HEK293 (cell line): ENCODE measurements around the gene EHD2.

Source experiments
- CTCF ChIA-PET: fragments of 350-600 bp; formaldehyde crosslinking; extraction: SDS; loops from one replicate; lab custom pipeline; 2021; ENCODE audit warnings: antibody characterized with exemption; lab: Yijun Ruan, JAX
- POLR2A ChIA-PET: fragments of 300-600 bp; formaldehyde crosslinking; extraction: SDS; loops from one replicate; lab custom pipeline; 2020; ENCODE audit warnings: antibody characterized with exemption, inconsistent platforms; lab: Yijun Ruan, JAX
- H3K27ac ChIP-seq: fragments of 200-500 bp; sonication (Bioruptor generic); 2 replicates; pipeline ENCODE4 v1.5.1; 2014; ENCODE audit warnings: low read depth, low read length, control low read depth, inconsistent platforms; ENCODE audit errors: extremely low read depth
- H3K36me3 ChIP-seq, 2 experiments: fragments of 200-500 bp in 1 of 2; sonication (Bioruptor generic) in 1 of 2; 1 replicate in 1 of 2; 2 replicates in 1 of 2; pipeline ENCODE4 v1.5.1; 2014 to 2017; ENCODE audit warnings: inconsistent platforms in 2 of 2, low read length in 2 of 2; ENCODE audit not compliant: control insufficient read depth in 2 of 2, insufficient read depth in 1 of 2
- H3K4me1 ChIP-seq: fragments of 200-500 bp; sonication (Bioruptor generic); 2 replicates; pipeline ENCODE4 v1.5.1; 2014; ENCODE audit warnings: mild to moderate bottlenecking, low read length, inconsistent platforms; ENCODE audit not compliant: control insufficient read depth, insufficient read depth
- H3K4me3 ChIP-seq: 2 replicates; pipeline ENCODE4 v1.5.1; 2011; ENCODE audit warnings: low read depth, mild to moderate bottlenecking, control low read depth, low read length, moderate library complexity
- H3K9me3 ChIP-seq: fragments of 200-500 bp; sonication (Bioruptor generic); 2 replicates; pipeline ENCODE4 v1.5.1; 2014; ENCODE audit warnings: low read depth, low read length, inconsistent platforms; ENCODE audit not compliant: control insufficient read depth, insufficient read depth
- BCL11B ChIP-seq: fragments of 450-650 bp; formaldehyde crosslinking; IDR thresholded peaks from 2 replicates; pipeline ENCODE4 v1.5.1; 2016; ENCODE audit warnings: low read depth, missing biosample characterization, missing genetic modification characterization
- GLIS1 ChIP-seq: fragments of 450-650 bp; formaldehyde crosslinking; IDR thresholded peaks from 2 replicates; pipeline ENCODE4 v1.5.1; 2016; ENCODE audit warnings: missing biosample characterization, missing genetic modification characterization
- GLIS2 ChIP-seq: fragments of 450-650 bp; formaldehyde crosslinking; IDR thresholded peaks from 2 replicates; pipeline ENCODE4 v1.5.1; 2016; ENCODE audit warnings: missing biosample characterization, missing genetic modification characterization
- KLF1 ChIP-seq: fragments of 450-650 bp; formaldehyde crosslinking; IDR thresholded peaks from 2 replicates; pipeline ENCODE4 v1.5.1; 2016; ENCODE audit warnings: missing biosample characterization, missing genetic modification characterization
- REPIN1 ChIP-seq: fragments of 450-650 bp; formaldehyde crosslinking; IDR thresholded peaks from 2 replicates; pipeline ENCODE4 v1.5.1; 2017; ENCODE audit warnings: missing biosample characterization, missing genetic modification characterization, low read depth
- TCF7L2 ChIP-seq: IDR thresholded peaks from 2 replicates; pipeline ENCODE4 v1.6.1; 2011; ENCODE audit warnings: low read depth, mild to moderate bottlenecking, inconsistent platforms, low read length, moderate library complexity, borderline replicate concordance
- YY1 ChIP-seq: fragments of 450-650 bp; formaldehyde crosslinking; IDR thresholded peaks from 2 replicates; pipeline ENCODE4 v1.5.1; 2018; ENCODE audit warnings: missing biosample characterization, missing genetic modification characterization
- YY2 ChIP-seq: fragments of 450-650 bp; formaldehyde crosslinking; IDR thresholded peaks from 2 replicates; pipeline ENCODE4 v1.5.1; 2016; ENCODE audit warnings: missing biosample characterization, missing genetic modification characterization
- ZBTB1 ChIP-seq: fragments of 450-650 bp; formaldehyde crosslinking; IDR thresholded peaks from 2 replicates; pipeline ENCODE4 v1.5.1; 2016; ENCODE audit warnings: missing biosample characterization, missing genetic modification characterization
- ZBTB48 ChIP-seq: fragments of 450-650 bp; formaldehyde crosslinking; IDR thresholded peaks from 2 replicates; pipeline ENCODE4 v1.5.1; 2016; ENCODE audit warnings: missing biosample characterization, missing genetic modification characterization
- ZNF10 ChIP-seq: fragments of 450-650 bp; formaldehyde crosslinking; IDR thresholded peaks from 2 replicates; pipeline ENCODE4 v1.5.1; 2017; ENCODE audit warnings: missing biosample characterization, missing genetic modification characterization
- ZNF138 ChIP-seq: fragments of 450-650 bp; formaldehyde crosslinking; IDR thresholded peaks from 2 replicates; pipeline ENCODE4 v1.5.1; 2016; ENCODE audit warnings: missing biosample characterization, missing genetic modification characterization, borderline replicate concordance
- ZNF175 ChIP-seq: fragments of 450-650 bp; formaldehyde crosslinking; IDR thresholded peaks from 2 replicates; pipeline ENCODE4 v1.5.1; 2016; ENCODE audit warnings: missing biosample characterization, missing genetic modification characterization
- ZNF266 ChIP-seq: fragments of 450-650 bp; formaldehyde crosslinking; IDR thresholded peaks from 2 replicates; pipeline ENCODE4 v1.5.1; 2016; ENCODE audit warnings: missing biosample characterization, missing genetic modification characterization, low read depth
- ZNF292 ChIP-seq: fragments of 450-650 bp; formaldehyde crosslinking; IDR thresholded peaks from 2 replicates; pipeline ENCODE4 v1.5.1; 2016; ENCODE audit warnings: low read depth, missing biosample characterization, missing genetic modification characterization, borderline replicate concordance
- ZNF394 ChIP-seq: fragments of 450-650 bp; formaldehyde crosslinking; IDR thresholded peaks from 2 replicates; pipeline ENCODE4 v1.5.1; 2016; ENCODE audit warnings: missing biosample characterization, missing genetic modification characterization, mild to moderate bottlenecking, moderate library complexity, borderline replicate concordance
- ZNF510 ChIP-seq: fragments of 450-650 bp; formaldehyde crosslinking; IDR thresholded peaks from 2 replicates; pipeline ENCODE4 v1.5.1; 2018; ENCODE audit warnings: mild to moderate bottlenecking, missing genetic modification characterization, missing biosample characterization; ENCODE audit not compliant: insufficient replicate concordance
- ZNF610 ChIP-seq: fragments of 450-650 bp; formaldehyde crosslinking; IDR thresholded peaks from 2 replicates; pipeline ENCODE4 v1.5.1; 2016; ENCODE audit warnings: missing biosample characterization, missing genetic modification characterization, borderline replicate concordance
- ZNF76 ChIP-seq: fragments of 450-650 bp; formaldehyde crosslinking; IDR thresholded peaks from 2 replicates; pipeline ENCODE4; 2016; ENCODE audit warnings: low read depth, missing biosample characterization, missing genetic modification characterization, borderline replicate concordance
- ZNF768 ChIP-seq: fragments of 450-650 bp; formaldehyde crosslinking; IDR thresholded peaks from 2 replicates; pipeline ENCODE4 v1.5.1; 2018; ENCODE audit warnings: missing biosample characterization, mild to moderate bottlenecking, missing genetic modification characterization
- TF ChIP-seq, protein P1 (sequence below): fragments of 450-650 bp; formaldehyde crosslinking; IDR thresholded peaks from 2 replicates; pipeline ENCODE4 v1.5.1; 2016; ENCODE audit warnings: missing biosample characterization, missing genetic modification characterization
- TF ChIP-seq, protein P2 (sequence below): fragments of 450-650 bp; formaldehyde crosslinking; IDR thresholded peaks from 2 replicates; pipeline ENCODE4 v1.5.1; 2017; ENCODE audit warnings: missing biosample characterization, missing genetic modification characterization
- TF ChIP-seq, protein P3 (sequence below): fragments of 450-650 bp; formaldehyde crosslinking; IDR thresholded peaks from 2 replicates; pipeline ENCODE4 v1.5.1; 2017; ENCODE audit warnings: missing biosample characterization, missing genetic modification characterization

Gene EHD2

DNA sequence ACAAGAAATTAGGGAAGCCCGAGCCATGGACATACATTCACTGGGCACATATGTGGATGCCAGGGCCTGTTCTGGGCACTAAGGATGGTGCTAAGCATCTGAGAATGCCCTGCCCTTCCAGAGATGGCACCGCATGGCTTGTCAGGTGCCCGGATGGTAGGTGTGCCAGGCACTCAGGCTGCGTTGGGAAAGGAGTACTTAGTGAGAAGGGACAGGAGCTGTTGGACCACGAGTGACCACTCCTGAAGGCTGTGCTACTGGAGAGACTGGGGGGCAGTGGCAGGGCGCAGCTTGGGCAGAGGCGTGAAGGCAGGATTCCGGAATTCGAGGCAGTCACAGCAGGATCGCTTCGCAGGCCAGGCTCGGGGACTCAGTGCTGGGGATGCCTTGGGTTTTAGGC, 38.0 kb upstream of the EHD2 start (continued):
- TF ChIP-seq, protein P1, sequence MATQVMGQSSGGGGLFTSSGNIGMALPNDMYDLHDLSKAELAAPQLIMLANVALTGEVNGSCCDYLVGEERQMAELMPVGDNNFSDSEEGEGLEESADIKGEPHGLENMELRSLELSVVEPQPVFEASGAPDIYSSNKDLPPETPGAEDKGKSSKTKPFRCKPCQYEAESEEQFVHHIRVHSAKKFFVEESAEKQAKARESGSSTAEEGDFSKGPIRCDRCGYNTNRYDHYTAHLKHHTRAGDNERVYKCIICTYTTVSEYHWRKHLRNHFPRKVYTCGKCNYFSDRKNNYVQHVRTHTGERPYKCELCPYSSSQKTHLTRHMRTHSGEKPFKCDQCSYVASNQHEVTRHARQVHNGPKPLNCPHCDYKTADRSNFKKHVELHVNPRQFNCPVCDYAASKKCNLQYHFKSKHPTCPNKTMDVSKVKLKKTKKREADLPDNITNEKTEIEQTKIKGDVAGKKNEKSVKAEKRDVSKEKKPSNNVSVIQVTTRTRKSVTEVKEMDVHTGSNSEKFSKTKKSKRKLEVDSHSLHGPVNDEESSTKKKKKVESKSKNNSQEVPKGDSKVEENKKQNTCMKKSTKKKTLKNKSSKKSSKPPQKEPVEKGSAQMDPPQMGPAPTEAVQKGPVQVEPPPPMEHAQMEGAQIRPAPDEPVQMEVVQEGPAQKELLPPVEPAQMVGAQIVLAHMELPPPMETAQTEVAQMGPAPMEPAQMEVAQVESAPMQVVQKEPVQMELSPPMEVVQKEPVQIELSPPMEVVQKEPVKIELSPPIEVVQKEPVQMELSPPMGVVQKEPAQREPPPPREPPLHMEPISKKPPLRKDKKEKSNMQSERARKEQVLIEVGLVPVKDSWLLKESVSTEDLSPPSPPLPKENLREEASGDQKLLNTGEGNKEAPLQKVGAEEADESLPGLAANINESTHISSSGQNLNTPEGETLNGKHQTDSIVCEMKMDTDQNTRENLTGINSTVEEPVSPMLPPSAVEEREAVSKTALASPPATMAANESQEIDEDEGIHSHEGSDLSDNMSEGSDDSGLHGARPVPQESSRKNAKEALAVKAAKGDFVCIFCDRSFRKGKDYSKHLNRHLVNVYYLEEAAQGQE (tag by site-specific recombination), result no peak
- TF ChIP-seq BCL11B (tag by site-specific recombination) (no peak), ZNF76 (no peak), ZNF768 (tag by site-specific recombination) (no peak), ZBTB1 (tag by site-specific recombination) (no peak), ZBTB48 (no peak)
- TF ChIP-seq, protein P2, sequence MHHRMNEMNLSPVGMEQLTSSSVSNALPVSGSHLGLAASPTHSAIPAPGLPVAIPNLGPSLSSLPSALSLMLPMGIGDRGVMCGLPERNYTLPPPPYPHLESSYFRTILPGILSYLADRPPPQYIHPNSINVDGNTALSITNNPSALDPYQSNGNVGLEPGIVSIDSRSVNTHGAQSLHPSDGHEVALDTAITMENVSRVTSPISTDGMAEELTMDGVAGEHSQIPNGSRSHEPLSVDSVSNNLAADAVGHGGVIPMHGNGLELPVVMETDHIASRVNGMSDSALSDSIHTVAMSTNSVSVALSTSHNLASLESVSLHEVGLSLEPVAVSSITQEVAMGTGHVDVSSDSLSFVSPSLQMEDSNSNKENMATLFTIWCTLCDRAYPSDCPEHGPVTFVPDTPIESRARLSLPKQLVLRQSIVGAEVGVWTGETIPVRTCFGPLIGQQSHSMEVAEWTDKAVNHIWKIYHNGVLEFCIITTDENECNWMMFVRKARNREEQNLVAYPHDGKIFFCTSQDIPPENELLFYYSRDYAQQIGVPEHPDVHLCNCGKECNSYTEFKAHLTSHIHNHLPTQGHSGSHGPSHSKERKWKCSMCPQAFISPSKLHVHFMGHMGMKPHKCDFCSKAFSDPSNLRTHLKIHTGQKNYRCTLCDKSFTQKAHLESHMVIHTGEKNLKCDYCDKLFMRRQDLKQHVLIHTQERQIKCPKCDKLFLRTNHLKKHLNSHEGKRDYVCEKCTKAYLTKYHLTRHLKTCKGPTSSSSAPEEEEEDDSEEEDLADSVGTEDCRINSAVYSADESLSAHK, result no peak

DNA sequence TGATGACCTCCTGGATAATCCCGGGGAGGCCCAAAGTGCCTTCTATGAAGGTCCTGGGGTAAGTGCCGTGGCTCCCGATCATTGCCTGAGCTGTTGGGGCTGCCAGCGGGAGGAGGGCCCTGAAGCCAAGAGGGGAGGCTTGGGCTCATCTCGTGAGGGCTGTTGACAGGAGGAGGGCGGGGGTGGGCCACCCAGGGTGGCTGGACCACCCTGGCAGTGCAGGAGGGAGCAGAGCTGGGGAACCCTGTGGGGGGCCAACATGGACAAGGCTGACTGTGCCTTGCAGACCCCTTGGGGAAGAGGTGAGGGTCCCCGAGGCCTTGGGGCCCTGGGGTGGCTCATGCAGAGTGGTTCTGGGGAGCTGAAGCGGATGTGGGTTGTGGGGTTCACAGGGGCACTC, 37.4 kb upstream of the EHD2 start:
- CTCF ChIA-PET, result interaction anchor here (1.1 kb wide), 1 partner anchor 160 kb away, joined by 5 read pairs; no protein-coding TSS in a partner anchor
- TF ChIP-seq ZNF175 (no peak), GLIS1 (tag by site-specific recombination) (peak; percentile 57), GLIS2 (tag by site-specific recombination) (peak; percentile 33), TCF7L2 (no peak)
- H3K36me3 ChIP-seq, result peaks cover 3 to 64% of the 10 kb centered on the region in 2 experiments; a peak in 2 of 3 replicates
- POLR2A ChIA-PET, result no interaction called here
- no peak overlapping the region for H3K4me3 ChIP-seq
- no peak overlapping the region for H3K27ac ChIP-seq
- no peaks in the 10 kb centered on the region for H3K9me3 ChIP-seq
- H3K4me1 ChIP-seq, result no peaks in the 10 kb centered on the region

DNA sequence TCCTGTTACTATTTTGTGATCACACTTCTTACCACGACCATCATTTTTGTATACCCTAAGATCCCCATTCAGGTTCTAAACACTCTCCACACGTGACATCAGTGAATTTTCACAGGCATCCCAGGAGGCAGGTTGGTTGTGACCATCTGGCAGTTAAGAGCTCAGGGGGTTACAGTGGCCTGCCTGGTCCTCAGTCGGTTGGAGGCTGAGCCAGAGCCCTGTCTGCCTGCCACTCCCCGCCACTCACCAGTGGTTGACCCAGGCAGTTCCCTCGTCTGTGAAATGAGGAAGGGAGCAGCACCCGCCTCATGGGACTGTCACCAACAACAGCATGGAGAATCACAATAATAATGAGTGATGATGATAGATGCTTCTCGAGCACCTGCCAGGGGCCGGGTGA, 36.4 kb upstream of the EHD2 start:
- H3K9me3 ChIP-seq, result no peaks in the 10 kb centered on the region
- ChIA-PET CTCF (interaction anchor here (0.6 to 1.1 kb wide), 2 partner anchors 161 to 191 kb away, joined by 3 to 5 read pairs; no protein-coding TSS in a partner anchor), POLR2A (interaction anchor here (0.6 kb wide), 1 partner anchor 66 kb away, joined by 3 read pairs; no protein-coding TSS in a partner anchor)
- H3K4me3 ChIP-seq, result no peak overlapping the region
- no peak for TF ChIP-seq KLF1 (tag by site-specific recombination)
- TF ChIP-seq, all 188 proteins: peak for 0
- peaks cover 3 to 68% of the 10 kb centered on the region in 2 experiments; a peak in 2 of 3 replicates for H3K36me3 ChIP-seq
- no peaks in the 10 kb centered on the region for H3K4me1 ChIP-seq
- H3K27ac ChIP-seq, result no peak overlapping the region

DNA sequence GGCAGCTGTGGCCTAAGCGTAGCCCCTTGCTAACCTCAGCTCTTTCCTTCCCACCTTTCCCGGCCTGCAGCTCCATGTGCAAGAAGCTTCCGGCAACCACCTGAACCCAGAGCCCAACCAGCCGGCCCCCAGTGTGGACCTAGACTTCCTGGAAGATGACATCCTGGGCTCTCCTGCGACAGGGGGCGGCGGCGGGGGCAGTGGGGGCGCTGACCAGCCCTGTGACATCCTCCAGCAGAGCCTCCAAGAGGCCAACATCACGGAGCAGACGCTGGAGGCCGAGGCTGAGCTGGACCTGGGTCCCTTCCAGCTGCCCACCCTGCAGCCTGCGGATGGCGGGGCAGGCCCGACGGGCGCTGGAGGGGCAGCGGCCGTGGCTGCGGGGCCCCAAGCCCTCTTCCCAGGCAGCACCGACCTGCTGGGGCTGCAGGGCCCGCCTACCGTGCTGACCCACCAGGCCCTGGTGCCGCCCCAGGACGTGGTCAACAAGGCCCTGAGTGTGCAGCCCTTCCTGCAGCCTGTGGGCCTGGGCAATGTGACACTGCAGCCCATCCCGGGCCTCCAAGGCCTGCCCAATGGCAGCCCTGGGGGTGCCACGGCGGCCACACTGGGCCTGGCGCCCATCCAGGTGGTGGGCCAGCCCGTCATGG, 33.8 kb upstream of the EHD2 start:
- Histone ChIP-seq H3K9me3 (no peaks in the 10 kb centered on the region), H3K36me3 (peaks cover 7 to 56% of the 10 kb centered on the region in 2 experiments; a peak in 2 of 3 replicates), H3K27ac (no peak overlapping the region), H3K4me3 (no peak overlapping the region), H3K4me1 (no peaks in the 10 kb centered on the region)
- POLR2A ChIA-PET, result interaction anchor here (1.1 kb wide), 1 partner anchor 69 kb away, joined by 3 read pairs; no protein-coding TSS in a partner anchor
- CTCF ChIA-PET, result no interaction called here
- TF ChIP-seq, protein P3, sequence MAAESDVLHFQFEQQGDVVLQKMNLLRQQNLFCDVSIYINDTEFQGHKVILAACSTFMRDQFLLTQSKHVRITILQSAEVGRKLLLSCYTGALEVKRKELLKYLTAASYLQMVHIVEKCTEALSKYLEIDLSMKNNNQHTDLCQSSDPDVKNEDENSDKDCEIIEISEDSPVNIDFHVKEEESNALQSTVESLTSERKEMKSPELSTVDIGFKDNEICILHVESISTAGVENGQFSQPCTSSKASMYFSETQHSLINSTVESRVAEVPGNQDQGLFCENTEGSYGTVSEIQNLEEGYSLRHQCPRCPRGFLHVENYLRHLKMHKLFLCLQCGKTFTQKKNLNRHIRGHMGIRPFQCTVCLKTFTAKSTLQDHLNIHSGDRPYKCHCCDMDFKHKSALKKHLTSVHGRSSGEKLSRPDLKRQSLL (tag by site-specific recombination), result no peak
- TF ChIP-seq ZNF610 (tag by site-specific recombination) (no peak), ZNF394 (tag by site-specific recombination) (no peak), YY1 (tag by site-specific recombination) (no peak), ZNF510 (tag by site-specific recombination) (no peak), ZNF266 (tag by site-specific recombination) (no peak), ZNF292 (tag by site-specific recombination) (no peak), YY2 (tag by site-specific recombination) (no peak), ZNF10 (no peak), ZNF138 (tag by site-specific recombination) (no peak), REPIN1 (tag by site-specific recombination) (no peak)
